Hepatocyte (in vitro differentiated cells): ENCODE data around the gene FAF1. TPM values are rescaled to one million over a fixed set of nuclear protein-coding genes. Genes with fewer than 3 reads are reported as not detected.

Experiments used
- DNase-seq: peaks from one replicate; pipeline ENCODE4 v3.0.0-alpha.2; 2016; ENCODE audit warnings: low spot score
- H2AFZ ChIP-seq: fragments of 200-600 bp; sonication (generic); 2 replicates; pipeline ENCODE4 v1.6.0; 2016; ENCODE audit warnings: antibody characterized with exemption, mild to moderate bottlenecking
- H3K27ac ChIP-seq: fragments of 200-600 bp; sonication (generic); 2 replicates; pipeline ENCODE4 v1.5.1; 2016; ENCODE audit warnings: mild to moderate bottlenecking
- H3K27me3 ChIP-seq: fragments of 200-600 bp; sonication (generic); 2 replicates; pipeline ENCODE4 v1.6.1; 2016
- H3K36me3 ChIP-seq: fragments of 200-600 bp; sonication (generic); replicated peaks from 2 replicates; pipeline ENCODE4 v1.5.1; 2016; ENCODE audit warnings: low read depth; ENCODE audit not compliant: insufficient read depth
- H3K4me1 ChIP-seq: fragments of 200-600 bp; sonication (generic); 2 replicates; pipeline ENCODE4 v1.5.1; 2016; ENCODE audit warnings: mild to moderate bottlenecking, moderate library complexity; ENCODE audit not compliant: insufficient read depth
- H3K4me2 ChIP-seq: fragments of 200-600 bp; sonication (generic); 2 replicates; pipeline ENCODE4 v1.6.0; 2016
- H3K4me3 ChIP-seq: fragments of 200-600 bp; sonication (generic); 2 replicates; pipeline ENCODE4 v1.5.1; 2016; ENCODE audit warnings: mild to moderate bottlenecking
- H3K79me2 ChIP-seq: fragments of 200-600 bp; sonication (generic); 2 replicates; pipeline ENCODE4 v1.6.0; 2017; ENCODE audit warnings: mild to moderate bottlenecking
- H3K9me2 ChIP-seq: fragments of 200-600 bp; sonication (generic); replicated peaks from 2 replicates; pipeline ENCODE4 v1.6.0; 2017; ENCODE audit warnings: mild to moderate bottlenecking; ENCODE audit not compliant: insufficient read depth
- H3K9me3 ChIP-seq: fragments of 200-600 bp; sonication (generic); 2 replicates; pipeline ENCODE4 v1.5.1; 2016; ENCODE audit warnings: low read depth, mild to moderate bottlenecking
- H4K20me1 ChIP-seq: fragments of 200-600 bp; sonication (generic); 2 replicates; pipeline ENCODE4 v1.6.0; 2016; ENCODE audit warnings: mild to moderate bottlenecking; ENCODE audit not compliant: insufficient read depth, poor library complexity, severe bottlenecking
- EZH2 ChIP-seq: fragments of 200-600 bp; sonication (generic); IDR thresholded peaks from 2 replicates; pipeline ENCODE4 v1.6.1; 2016; ENCODE audit warnings: antibody characterized with exemption, mild to moderate bottlenecking, borderline replicate concordance
- EZH2phosphoT487 ChIP-seq: fragments of 200-600 bp; sonication (generic); IDR thresholded peaks from one replicate; pipeline ENCODE4 v1.6.1; 2018; ENCODE audit warnings: antibody characterized with exemption, mild to moderate bottlenecking, low read depth, moderate library complexity; ENCODE audit not compliant: unreplicated experiment, severe bottlenecking
- WGBS: methylation state at CpG from one replicate; pipeline ENCODE4 v1.1.6; 2016; ENCODE audit warnings: low lambda C conversion rate; ENCODE audit errors: missing lambda C conversion rate; 5-methylcytosine and 5-hydroxymethylcytosine counted together
- polyA plus RNA-seq: library from polyadenylated mRNA; unstranded; fragments of >200 nt; fragmentation: Nextera tagmentation; extraction: Ambion mirVana; gene quantifications from 2 replicates; pipeline ENCODE4 v1.2.1, GENCODE V29; 2016
- total RNA-seq: library from RNA; depleted of rRNA; stranded (reverse); fragments of >200 nt; gene quantifications from 2 replicates; pipeline ENCODE4 v1.2.3, GENCODE V29; 2014
- TF ChIP-seq, protein P1 (sequence below): fragments of 200-600 bp; sonication (generic); IDR thresholded peaks from 2 replicates; pipeline ENCODE4 v1.5.1; 2016; ENCODE audit warnings: antibody characterized with exemption, mild to moderate bottlenecking; ENCODE audit not compliant: poor library complexity

Gene FAF1
- total and polyA plus RNA-seq, 2 experiments from 2014 or later, result 25.7 to 35.5 TPM

DNA sequence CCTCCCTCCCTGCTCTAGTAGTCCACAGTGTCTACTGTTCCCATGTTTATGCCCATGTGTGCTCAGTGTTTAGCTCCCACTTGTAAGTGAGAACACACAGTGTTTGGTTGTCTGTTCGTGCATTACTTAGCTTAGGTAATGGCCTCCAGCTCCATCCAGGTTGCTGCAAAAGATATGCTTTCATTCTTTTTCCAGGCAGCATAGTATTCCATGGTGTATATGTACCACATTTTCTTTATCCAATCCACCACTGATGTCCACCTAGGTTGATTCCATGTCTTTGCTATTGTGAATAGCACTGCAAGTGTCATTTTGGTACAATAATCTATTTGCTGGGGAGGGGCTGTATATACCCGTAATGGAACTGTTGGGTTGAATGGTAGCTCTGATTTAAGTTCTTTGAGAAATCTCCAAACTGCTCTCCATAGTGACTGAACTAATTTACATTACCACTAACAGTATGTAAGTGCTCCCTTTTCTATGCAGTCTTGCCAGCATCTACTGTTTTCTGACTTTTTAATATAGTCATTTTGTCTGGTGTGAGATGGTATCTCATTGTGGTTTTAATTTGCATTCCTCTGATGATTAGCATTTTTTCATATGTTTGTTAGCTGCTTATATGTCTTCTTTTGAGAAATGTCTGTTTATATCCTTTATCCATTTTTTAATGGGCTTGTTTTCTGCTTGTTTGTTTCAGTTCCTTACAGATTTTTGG is 344.9 kb downstream of the FAF1 start:
- TF ChIP-seq, protein P1, sequence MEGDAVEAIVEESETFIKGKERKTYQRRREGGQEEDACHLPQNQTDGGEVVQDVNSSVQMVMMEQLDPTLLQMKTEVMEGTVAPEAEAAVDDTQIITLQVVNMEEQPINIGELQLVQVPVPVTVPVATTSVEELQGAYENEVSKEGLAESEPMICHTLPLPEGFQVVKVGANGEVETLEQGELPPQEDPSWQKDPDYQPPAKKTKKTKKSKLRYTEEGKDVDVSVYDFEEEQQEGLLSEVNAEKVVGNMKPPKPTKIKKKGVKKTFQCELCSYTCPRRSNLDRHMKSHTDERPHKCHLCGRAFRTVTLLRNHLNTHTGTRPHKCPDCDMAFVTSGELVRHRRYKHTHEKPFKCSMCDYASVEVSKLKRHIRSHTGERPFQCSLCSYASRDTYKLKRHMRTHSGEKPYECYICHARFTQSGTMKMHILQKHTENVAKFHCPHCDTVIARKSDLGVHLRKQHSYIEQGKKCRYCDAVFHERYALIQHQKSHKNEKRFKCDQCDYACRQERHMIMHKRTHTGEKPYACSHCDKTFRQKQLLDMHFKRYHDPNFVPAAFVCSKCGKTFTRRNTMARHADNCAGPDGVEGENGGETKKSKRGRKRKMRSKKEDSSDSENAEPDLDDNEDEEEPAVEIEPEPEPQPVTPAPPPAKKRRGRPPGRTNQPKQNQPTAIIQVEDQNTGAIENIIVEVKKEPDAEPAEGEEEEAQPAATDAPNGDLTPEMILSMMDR, result no peak
- TF ChIP-seq EZH2phosphoT487 (no peak), EZH2 (no peak)
- Histone ChIP-seq H3K27me3 (no peaks in the 10 kb centered on the region), H3K4me2 (no peak overlapping the region), H2AFZ (no peak overlapping the region), H3K36me3 (no peaks in the 10 kb centered on the region), H3K27ac (no peak overlapping the region), H3K79me2 (no peaks in the 10 kb centered on the region), H3K9me3 (no peaks in the 10 kb centered on the region), H3K4me1 (no peaks in the 10 kb centered on the region), H4K20me1 (no peaks in the 10 kb centered on the region), H3K9me2 (no peaks in the 10 kb centered on the region), H3K4me3 (no peak overlapping the region)
- 97% methylated on average over 2 of the region's 2 CpGs for WGBS
- DNase-seq, result no peak

DNA sequence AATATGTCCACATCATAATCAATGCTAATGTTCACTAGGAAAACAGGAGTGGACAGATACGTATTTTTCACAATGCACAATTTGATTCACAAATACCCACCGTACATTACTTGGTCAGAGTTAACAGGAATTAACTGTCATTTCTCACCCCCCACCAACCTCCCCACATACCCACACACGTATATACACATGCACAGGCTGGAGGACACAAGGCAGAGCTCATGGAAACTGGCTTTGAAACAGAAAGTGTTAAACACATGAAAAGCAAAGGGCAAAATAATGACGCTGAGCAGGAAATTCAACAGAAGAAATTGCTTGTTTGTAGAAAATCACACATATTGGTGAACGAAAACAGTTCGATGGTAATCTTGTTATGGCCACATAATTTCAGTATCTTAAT is 348.4 kb downstream of the FAF1 start:
- no peak for DNase-seq
- WGBS, result 91% methylated on average over 6 of the region's 6 CpGs

DNA sequence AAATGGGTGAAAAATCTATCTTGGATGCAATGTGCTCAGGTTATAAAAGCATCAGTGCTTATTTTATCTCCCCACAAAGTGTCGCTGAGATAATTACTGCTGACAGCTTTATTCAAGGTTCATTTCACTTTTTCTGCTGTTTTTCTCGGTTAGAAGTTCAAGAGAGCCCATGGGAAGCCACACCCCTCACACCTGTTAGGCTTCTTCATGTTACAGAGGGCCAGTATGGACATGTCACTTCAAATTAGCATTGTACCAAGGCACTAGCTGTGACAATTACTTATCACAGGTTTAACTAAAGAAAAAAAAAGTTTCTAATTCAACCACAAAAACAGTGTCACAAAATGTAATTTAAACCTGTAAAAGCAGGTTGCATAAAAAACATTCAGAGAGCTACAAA is 349.5 kb downstream of the FAF1 start:
- no peaks in the 10 kb centered on the region for H3K9me3 ChIP-seq

More for the DNA sequence above, 348.4 kb downstream of the FAF1 start:
- Histone ChIP-seq H3K4me3 (no peak overlapping the region), H3K27me3 (no peaks in the 10 kb centered on the region), H3K79me2 (no peaks in the 10 kb centered on the region), H3K4me1 (no peaks in the 10 kb centered on the region), H2AFZ (no peak overlapping the region), H3K9me2 (no peaks in the 10 kb centered on the region), H3K4me2 (no peak overlapping the region), H3K27ac (no peak overlapping the region), H3K36me3 (no peaks in the 10 kb centered on the region), H3K9me3 (no peaks in the 10 kb centered on the region), H4K20me1 (no peaks in the 10 kb centered on the region)
- TF ChIP-seq EZH2, result no peak
- TF ChIP-seq, protein P1, result no peak
- no peak for TF ChIP-seq EZH2phosphoT487

More for the DNA sequence above, 349.5 kb downstream of the FAF1 start:
- no peak overlapping the region for H2AFZ ChIP-seq
- no peak overlapping the region for H3K27ac ChIP-seq
- H3K4me2 ChIP-seq, result no peak overlapping the region
- H3K4me1 ChIP-seq, result no peaks in the 10 kb centered on the region
- WGBS, result 68% methylated on average over 2 of the region's 2 CpGs
- TF ChIP-seq, protein P1, result no peak
- TF ChIP-seq EZH2, result no peak
- TF ChIP-seq EZH2phosphoT487, result no peak
- DNase-seq, result no peak
- H3K36me3 ChIP-seq, result no peaks in the 10 kb centered on the region
- H3K79me2 ChIP-seq, result no peaks in the 10 kb centered on the region
- H3K4me3 ChIP-seq, result no peak overlapping the region
- H3K27me3 ChIP-seq, result no peaks in the 10 kb centered on the region
- H4K20me1 ChIP-seq, result no peaks in the 10 kb centered on the region
- H3K9me2 ChIP-seq, result no peaks in the 10 kb centered on the region
